OCI-LY7 (cell line): ENCODE measurements around the gene SLC24A4.

Source experiments
- CTCF ChIP-seq: fragments of 200-600 bp; sonication (generic); conservative IDR thresholded peaks from 2 replicates; pipeline ENCODE4 v1.5.1; 2014; ENCODE audit warnings: mild to moderate bottlenecking, antibody characterized with exemption, low read length, moderate library complexity, mixed read lengths
- EZH2phosphoT487 ChIP-seq: fragments of 200-600 bp; sonication (generic); IDR thresholded peaks from 2 replicates; pipeline ENCODE4 v1.6.1; 2018; ENCODE audit warnings: low read depth, borderline replicate concordance, mild to moderate bottlenecking, mixed run types, antibody characterized with exemption, low read length, moderate library complexity, mixed read lengths

DNA sequence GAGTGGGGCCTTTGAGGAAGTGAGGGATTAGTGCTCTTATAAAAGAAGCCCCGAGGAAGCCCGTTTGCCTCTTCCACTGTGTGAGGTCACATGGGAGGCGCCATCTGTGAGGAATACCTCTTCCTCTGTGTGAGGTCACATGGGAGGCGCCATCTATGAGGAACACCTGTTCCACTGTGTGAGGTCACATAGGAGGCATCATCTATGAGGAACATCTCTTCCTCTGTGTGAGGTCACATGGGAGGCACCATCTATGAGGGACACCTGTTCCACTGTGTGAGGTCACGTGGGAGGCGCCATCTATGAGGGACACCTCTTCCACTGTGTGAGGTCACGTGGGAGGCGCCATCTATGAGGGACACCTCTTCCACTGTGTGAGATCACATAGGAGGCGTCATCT is 69.7 kb downstream of the SLC24A4 start:
- TF ChIP-seq CTCF = no peak
- no peak for TF ChIP-seq EZH2phosphoT487
